Measurements from ENCODE around the gene ZNF888.

- no peak for TF ChIP-seq CTCF (IDR thresholded peaks at IDR 0.05)
- TF ChIP-seq POLR2A (IDR thresholded peaks at IDR 0.05): no peak
Measured at GRCh38 chr19:52967772-52968171, 44.5 kb upstream of the ZNF888 start.
